GM21381 (cell line): Measurements from ENCODE around the gene CAMK2N1.

Experiments used
- ATAC-seq: cut with Tn5 transposase; IDR thresholded peaks from one replicate; pipeline ENCODE4 v1.9.1; 2021; ENCODE audit warnings: mild to moderate bottlenecking, moderate library complexity; ENCODE audit not compliant: unreplicated experiment

CAMK2N1 gene

DNA sequence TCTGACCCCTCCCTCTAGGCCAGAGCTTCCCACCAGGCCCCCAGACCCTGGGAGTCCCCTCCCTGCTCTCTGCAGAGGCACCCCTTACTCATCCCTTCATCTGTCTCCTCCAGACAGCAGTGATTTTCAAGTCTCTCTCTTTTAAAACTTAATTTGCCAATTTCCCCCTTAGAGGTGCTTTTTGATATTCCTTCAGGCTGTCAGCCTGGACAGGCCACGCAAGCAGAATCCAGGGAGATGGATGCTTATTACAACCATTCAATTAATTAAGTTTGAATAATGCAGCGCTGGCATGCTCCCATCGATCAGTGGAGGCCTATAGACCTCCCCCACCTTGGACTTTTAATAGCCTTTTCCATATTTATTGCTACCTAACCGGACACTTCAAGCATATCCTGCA, 6.2 kb downstream of the CAMK2N1 start:
- no peak for ATAC-seq

DNA sequence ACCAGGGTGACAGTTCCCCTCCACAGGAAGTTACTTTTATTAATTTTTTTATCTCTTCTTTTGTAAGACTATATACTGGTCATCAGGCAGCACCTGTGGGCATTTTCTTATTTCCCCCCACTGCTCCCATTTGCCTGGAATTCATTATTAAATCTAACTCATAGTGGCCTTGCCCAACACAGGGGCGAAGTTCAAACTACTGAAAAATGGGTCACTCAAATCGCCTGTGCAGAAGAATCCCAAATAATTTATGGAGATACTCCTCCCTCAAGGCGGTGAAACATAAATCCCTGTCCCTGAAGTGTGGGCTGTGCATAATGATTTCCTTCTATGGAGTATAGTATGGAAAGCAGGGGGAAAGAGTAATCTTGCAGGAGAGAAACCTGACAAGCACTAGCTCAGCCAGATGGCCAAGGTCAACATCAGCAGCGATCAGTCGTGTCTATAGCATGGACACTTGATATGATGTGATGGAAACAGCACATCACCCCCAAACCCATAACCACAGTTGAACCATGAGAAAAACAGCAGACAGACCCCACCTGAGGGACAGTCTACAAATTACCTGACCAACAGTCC, 7.9 kb downstream of the CAMK2N1 start:
- ATAC-seq, result no peak

GRCh38 chr1:20477348-20478056, 8.5 kb downstream of the CAMK2N1 start:
- no peak for ATAC-seq

DNA sequence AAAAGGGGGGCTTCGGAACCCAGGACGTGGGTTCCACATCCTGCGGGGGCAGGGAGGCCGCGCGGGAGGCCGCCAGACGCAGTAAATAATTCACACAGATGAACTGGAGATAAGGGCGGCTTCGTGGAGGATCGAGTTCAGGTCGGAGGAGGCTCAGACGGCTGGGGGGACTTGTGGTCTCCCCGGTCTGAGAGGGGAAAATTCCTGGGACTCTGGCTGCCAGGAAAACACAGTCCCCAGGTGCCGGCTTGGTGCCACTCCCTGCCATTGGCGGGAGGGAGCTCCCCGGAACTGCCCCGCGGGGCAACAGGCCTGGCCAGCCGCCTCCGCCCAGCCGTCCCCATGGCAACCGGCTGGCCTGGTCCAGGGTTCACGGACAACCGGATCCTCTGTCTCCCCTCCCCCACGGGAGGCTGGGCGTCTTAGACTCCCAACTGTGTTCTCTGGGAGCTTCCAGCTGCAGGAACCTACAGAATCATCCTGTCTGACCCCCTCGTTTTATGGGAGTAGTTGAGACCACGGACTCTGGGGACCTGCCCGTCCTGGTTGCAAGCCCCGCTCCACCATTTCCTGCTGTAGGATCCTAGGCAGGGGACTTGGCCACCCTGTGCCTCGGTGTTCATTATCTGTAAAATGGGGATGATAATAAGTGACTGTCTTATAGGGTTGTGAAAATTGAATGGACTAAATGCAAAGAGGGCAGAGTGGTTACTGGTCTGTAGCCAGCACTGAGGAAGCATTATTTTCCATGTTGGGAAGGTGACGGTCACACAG, 9.6 kb downstream of the CAMK2N1 start:
- no peak for ATAC-seq

- no peak for ATAC-seq
Observed at GRCh38 chr1:20474996-20475395, 11.0 kb downstream of the CAMK2N1 start.

DNA sequence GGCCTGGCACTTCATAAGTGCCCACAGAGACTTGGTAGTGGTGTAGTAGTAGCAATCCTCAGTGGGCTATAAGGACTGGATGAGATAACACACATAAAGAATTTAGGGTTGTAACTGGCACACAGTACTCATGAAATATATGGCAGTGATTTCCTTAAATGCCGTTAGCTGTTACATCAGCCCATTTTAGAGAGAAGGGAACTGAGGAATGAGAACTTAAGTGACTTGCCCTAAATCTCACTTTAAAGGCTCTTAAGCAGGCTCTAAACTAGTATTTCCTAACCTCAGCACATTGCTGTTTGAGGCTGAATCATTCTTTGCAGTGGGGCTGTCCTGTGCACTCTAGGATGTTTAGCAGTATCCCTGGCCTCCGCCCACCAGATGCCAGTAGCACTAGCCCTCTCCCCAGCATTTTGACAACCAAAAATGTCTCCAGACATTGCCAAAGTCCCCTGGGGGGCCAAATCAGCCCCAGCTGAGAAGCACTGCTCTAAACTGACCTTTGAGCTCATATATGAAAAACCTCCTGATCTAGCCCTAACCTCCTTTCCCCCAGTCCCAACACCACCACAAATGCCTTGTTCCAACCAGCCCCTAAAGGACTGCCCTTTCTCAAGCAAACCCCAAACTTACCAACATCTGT, 11.6 kb downstream of the CAMK2N1 start:
- no peak for ATAC-seq

DNA sequence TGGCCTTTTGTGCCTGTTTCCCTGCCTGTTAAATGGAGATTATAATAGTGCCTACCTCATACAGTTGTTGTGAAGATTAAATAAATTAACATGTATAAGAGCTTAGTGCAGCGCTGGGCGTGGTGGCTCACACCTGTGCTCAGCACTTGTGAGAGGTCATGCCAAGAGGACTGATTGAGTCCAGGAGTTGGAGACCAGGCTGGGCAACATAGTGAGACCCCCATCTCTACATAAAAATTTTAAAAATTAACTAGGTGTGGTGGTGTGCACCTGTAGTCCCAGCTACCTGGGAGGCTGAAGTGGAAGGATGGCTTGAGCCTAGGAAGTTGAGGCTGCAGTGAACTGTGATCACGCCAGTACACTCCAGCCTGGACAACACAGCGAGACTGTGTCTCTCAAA, 12.1 kb downstream of the CAMK2N1 start:
- ATAC-seq, result no peak

DNA sequence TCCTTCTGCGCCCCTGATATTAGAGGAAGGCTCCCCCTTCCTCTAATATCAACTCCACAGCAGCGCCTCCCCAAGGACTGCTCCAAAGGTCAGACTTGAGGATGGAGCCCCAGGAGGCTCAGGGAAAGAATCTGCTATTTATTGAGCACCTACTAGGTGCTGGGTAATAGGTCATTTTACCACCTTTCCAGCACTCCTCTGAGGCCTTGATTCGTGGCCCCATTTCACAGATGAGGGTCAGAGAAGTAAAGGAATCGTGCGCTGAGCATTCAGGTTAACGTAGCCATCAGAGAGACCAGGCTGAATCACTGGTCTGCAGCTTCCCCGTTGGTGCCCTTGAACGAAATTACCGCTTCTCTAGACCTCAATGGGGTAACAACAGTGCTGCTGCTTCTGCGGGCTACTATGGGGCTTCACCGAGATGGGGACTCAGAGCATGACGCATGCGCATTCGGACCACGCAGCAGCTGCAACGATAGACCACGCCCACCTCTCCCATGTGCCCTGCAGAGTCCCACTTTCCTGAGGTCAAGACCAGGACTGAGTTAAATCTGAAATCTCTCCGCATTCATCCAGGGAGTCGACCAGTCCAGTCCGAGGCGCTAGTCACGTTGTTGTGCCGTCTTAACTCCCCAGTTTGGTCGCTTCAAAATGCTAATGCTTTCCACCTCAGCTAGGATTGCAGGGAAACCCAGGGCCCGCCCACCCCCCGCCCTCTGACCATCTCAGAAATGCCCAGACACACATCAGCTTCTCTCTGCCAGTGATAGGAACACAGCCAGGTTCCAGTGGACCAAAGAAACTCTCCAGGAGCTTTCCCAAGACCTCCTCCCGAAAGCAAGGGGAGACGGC, 12.9 kb downstream of the CAMK2N1 start:
- no peak for ATAC-seq

DNA sequence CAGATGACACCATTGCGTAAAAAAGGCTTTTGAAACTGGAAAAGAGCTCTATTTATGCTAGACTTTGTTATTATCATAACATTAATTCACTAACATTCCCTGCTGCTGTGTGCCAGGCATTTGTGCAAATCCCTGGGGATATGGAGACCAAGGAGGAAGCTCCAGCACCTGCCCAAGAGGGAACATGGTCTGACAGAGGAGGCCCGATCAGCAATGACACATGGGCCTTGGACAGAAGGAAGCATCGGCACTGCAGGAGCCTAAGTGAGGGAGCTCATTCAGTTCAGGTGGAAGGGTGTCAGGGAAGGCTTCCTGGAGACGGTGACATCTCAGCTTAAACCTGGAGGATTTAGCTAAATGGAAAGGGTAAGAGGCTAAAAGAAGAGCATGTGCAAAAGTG, 13.9 kb downstream of the CAMK2N1 start:
- ATAC-seq, result no peak

DNA sequence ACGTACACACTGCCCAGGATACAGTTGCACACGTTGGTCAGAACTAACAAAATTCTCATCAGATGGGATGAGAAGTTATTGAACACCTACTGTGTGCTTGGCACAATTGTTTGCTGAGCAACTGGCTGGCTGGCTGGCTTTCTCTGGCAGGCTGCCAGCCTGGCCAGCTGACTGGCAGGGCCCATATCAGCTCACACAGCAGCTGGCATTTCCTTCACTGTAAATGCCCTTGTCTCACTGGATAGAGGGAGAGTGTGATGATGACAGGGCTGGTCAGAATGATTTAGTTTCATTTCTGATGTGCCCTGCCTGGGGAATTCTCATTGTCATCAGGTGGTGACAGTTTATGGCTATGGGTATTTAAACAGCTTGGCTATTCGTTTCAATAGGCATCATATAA, 15.8 kb downstream of the CAMK2N1 start:
- ATAC-seq, result no peak

DNA sequence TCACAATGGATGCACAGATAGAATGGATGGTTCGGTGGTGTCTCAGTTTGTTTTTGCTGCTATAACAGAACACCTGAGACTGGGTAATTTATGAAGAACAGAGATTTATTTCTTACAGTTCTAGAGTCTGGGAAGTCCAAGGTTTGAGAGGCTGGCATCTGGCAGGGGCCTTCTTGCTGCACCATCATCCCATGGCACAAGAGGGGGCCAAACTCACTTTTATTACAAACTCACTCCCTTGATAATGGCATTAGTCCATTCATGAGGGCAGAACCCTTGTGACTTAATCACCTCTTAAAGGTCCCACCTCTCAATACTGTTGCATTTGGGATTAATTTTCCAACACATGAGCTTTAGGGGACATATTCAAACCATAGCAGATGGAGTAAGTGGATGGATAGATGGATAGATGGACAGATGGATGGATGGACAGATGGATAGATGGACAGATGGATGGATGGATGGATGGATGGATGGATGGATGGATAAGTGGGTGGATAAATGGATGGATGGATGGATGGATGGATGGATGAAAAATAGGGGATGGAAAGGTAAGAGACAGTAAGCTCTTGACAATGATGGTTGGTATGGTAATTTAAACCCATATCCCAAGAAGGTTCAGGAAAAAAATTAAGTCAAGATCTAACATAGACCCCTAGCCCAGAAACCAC, 16.5 kb downstream of the CAMK2N1 start:
- ATAC-seq, result no peak

- ATAC-seq, result no peak
Observed at GRCh38 chr1:20466273-20466672, 19.7 kb downstream of the CAMK2N1 start.

- ATAC-seq, result no peak
Observed at GRCh38 chr1:20465187-20465586, 20.8 kb downstream of the CAMK2N1 start.

DNA sequence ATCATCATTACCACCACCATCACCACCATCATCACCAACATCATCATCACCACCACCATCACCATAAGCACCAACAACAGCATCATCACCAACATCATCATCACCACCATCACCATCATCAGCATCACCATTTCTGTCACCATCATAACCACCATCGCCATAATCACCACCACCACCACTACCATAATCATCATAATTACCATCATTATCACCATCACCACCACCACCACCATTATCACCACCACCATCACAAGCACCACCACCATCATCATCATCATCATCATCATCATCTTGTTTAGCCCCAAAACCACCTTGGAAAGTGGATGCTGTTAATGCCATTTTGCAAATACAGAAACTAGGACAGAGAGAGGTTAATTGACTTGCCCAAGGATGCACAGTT, 22.5 kb downstream of the CAMK2N1 start:
- ATAC-seq, result no peak

- no peak for ATAC-seq
Observed at GRCh38 chr1:20462397-20462796, 23.6 kb downstream of the CAMK2N1 start.

GRCh38 chr1:20458717-20459116, 27.3 kb downstream of the CAMK2N1 start:
- ATAC-seq, result no peak

DNA sequence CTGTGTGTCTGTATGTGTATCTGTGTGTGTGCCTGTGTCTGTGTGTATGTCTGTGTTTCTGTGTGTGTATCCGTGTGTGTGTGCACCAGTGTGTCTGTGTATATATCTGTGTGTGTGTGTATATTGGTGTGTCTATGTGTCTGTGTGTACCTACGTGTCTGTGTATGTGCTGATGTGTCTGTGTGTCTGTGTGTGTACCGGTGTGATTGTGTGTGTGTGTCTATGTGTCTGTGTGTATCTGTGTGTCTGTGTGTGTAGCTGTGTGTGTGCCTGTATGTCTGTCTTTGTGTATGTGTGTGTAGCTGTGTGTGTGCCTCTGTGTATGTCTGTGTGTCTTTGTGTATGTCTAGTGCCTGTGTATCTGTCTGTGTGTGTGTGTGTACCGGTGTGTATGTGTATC, 32.0 kb downstream of the CAMK2N1 start:
- ATAC-seq, result no peak

- ATAC-seq, result no peak
Observed at GRCh38 chr1:20449735-20450311, 36.2 kb downstream of the CAMK2N1 start.

DNA sequence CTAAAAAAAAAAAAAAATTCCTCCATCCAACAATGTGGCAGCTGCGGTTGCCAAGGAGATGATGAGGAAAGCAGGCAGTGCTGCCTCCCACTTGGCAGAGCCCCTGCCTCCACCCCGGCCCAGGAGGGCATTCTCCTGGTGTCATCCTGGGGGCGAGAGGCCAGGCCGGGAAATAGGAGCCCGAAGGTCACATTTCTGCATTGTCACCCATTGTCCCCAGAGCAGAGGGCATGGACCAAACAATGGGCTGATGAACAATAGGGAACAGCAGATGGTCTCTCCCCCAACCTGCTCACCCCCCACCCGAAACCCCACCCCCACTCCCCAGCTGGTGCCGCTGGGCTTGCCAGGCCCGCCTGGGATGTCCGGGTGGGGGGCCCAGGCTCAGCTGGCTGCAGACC, 37.3 kb downstream of the CAMK2N1 start:
- ATAC-seq, result no peak

DNA sequence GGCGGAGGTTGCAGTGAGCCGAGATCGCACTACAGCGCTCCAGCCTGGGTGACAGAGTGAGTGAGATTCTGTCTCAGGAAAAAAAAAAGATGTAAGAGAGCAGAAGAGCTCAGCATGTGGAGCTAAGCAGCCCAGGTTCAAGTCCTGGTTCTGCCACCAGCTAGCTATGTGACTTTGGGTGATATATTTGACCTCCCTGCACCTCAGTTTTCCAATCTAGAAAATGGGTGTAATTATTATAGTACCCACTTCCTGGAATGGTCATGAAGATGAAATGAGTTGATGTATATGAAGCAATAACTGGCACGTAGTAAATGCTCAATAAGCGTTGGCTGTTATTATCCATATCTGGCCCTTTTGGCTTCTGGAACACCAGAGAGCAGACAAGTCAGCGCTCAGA, 38.2 kb downstream of the CAMK2N1 start:
- no peak for ATAC-seq
